IPS-15b (cell line): ENCODE measurements around the gene SLC15A3.
A peak's percentile ranks its signal among the peaks of the same experiment; 100 is the strongest.

Experiments used
- H3K27me3 ChIP-seq: one replicate; pipeline ENCODE4 v1.6.1; 2013; ENCODE audit warnings: low read length; ENCODE audit not compliant: control insufficient read depth, insufficient read depth
- H3K36me3 ChIP-seq: one replicate; pipeline ENCODE4 v1.6.1; 2013; ENCODE audit warnings: low read length; ENCODE audit not compliant: control insufficient read depth, insufficient read depth
- H3K4me1 ChIP-seq: one replicate; pipeline ENCODE4 v1.6.1; 2013; ENCODE audit warnings: mild to moderate bottlenecking, low read length; ENCODE audit not compliant: control insufficient read depth, insufficient read depth
- H3K4me3 ChIP-seq: one replicate; pipeline ENCODE4 v1.5.1; 2013; ENCODE audit warnings: low read depth, low read length
- H3K9ac ChIP-seq: one replicate; pipeline ENCODE4 v1.6.1; 2013; ENCODE audit warnings: low read depth, mild to moderate bottlenecking, low read length
- H3K9me3 ChIP-seq: one replicate; pipeline ENCODE4 v1.6.1; 2013; ENCODE audit warnings: mild to moderate bottlenecking, low read length; ENCODE audit not compliant: control insufficient read depth, insufficient read depth

SLC15A3 gene

DNA sequence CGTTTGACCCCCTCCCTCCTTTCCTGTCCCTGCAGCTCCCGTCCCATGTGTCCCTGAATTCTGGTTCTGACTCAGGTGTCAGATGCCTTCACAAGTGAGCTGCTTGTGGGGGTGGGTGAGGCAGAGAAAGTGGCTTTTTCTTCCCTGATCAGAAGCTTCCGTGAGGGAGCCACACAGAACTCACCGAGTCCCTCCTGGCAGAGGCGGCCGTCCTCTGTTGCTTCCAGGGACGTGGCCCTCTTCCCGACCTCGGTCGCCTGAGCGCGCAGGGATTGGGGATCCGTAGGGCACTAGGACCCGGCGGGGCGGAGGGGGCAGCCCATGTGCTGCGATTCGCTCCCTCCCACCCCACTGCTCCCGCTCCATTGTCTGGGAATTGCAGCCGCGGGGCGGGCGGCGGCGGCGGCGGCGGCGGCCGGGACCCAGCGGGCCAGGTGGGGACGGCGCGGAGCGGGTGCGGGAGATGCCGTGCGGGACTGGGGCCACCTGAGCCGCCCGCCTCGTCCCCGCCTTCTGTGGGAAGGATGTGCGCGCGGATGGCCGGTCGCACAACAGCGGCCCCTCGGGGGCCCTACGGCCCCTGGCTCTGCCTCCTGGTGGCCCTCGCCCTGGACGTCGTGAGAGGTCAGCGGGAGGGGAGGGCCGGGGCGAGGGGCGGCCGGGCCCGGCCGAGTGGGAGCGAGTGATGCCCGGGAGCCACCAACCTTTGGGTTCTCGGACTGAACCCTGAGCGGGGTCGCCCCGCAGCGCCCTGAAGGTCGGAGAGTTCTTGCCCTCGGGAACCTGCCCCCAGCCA lies 27.7 kb downstream of the SLC15A3 start, which contains the start of gene TMEM132A:
Gene TMEM132A, plus strand, starts transcription at position 351 of the 796 bp plus-strand sequence. Its CDS starts 174 bp downstream, at position 525.
- H3K9ac ChIP-seq = peak within 1 kb of the TSS; percentile 54
- peaks cover 34% of the 10 kb centered on the region for H3K36me3 ChIP-seq
- no peaks in the 10 kb centered on the region for H3K9me3 ChIP-seq

DNA sequence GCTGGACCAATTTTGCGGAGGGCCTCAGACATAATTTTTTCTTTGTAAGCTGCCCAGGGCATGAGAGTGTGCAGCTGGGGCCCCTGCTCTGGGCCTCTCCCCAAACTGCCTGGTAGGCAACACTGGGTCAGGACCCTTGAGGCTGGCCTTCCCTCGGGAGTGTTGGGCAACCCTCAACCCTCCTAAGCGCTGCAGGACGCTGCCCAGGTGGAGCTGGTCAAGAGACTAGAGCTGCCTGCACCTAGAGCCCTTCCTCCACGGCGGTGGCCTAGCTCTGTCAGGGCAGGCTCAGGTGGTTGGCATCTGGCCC lies 28.2 kb downstream of the SLC15A3 start:
- Histone ChIP-seq H3K9me3 (no peaks in the 10 kb centered on the region), H3K27me3 (peaks cover 9% of the 10 kb centered on the region), H3K36me3 (peaks cover 33% of the 10 kb centered on the region), H3K9ac (no peak overlapping the region), H3K4me3 (peak overlapping the region; percentile 77), H3K4me1 (peaks cover 6% of the 10 kb centered on the region)

More for the DNA sequence above, 27.7 kb downstream of the SLC15A3 start, which contains the start of gene TMEM132A:
- Histone ChIP-seq H3K4me3 (peak within 1 kb of the TSS; percentile 77), H3K4me1 (peaks cover 6% of the 10 kb centered on the region), H3K27me3 (peaks cover 9% of the 10 kb centered on the region)

DNA sequence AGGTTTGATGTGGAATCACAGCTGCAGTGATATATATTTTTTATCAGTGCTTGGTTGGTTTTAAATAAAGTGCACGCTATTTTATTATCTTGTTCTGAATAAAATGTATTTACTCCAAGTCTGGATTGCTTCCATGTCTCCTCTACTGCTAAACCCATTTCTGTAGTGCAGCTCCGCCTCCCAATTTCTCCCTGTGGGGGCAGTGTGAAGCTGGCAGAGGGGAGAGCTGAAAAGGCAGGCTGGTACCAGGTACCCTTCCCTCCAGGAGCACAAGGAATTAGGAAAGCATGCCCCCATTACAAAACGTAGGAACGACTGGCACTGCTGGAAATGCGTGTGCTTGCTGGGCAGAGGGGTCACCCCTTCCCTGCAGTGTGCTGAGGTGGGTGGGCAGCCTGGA lies 28.6 kb downstream of the SLC15A3 start:
- no peaks in the 10 kb centered on the region for H3K9me3 ChIP-seq
- H3K4me3 ChIP-seq = no peak overlapping the region
- H3K36me3 ChIP-seq = peaks cover 31% of the 10 kb centered on the region
- peaks cover 6% of the 10 kb centered on the region for H3K4me1 ChIP-seq
- peaks cover 9% of the 10 kb centered on the region for H3K27me3 ChIP-seq
- no peak overlapping the region for H3K9ac ChIP-seq

DNA sequence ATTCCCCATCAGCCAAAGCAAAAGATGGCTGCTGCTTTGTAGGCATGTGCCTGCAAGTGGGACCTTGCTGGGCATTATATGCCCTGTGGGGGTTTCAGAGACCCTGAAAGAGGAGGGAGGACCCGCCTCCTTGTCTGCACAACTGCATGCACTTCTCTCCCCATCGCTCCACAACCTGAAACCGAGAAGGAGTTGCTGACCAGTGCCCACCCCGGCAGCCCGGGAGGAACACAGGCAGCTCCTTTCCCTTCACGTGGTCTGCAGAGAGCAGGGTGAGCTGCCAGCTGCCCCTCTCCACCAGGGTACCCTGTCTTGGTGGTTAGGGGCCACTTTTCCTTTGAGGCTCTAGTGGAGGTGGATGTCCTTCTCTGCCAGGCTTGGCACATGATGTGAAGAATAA lies 29.1 kb downstream of the SLC15A3 start:
- no peaks in the 10 kb centered on the region for H3K9me3 ChIP-seq
- H3K9ac ChIP-seq = no peak overlapping the region
- H3K36me3 ChIP-seq = peaks cover 30% of the 10 kb centered on the region
- no peak overlapping the region for H3K4me3 ChIP-seq
- H3K27me3 ChIP-seq = peaks cover 9% of the 10 kb centered on the region
- peaks cover 6% of the 10 kb centered on the region for H3K4me1 ChIP-seq

DNA sequence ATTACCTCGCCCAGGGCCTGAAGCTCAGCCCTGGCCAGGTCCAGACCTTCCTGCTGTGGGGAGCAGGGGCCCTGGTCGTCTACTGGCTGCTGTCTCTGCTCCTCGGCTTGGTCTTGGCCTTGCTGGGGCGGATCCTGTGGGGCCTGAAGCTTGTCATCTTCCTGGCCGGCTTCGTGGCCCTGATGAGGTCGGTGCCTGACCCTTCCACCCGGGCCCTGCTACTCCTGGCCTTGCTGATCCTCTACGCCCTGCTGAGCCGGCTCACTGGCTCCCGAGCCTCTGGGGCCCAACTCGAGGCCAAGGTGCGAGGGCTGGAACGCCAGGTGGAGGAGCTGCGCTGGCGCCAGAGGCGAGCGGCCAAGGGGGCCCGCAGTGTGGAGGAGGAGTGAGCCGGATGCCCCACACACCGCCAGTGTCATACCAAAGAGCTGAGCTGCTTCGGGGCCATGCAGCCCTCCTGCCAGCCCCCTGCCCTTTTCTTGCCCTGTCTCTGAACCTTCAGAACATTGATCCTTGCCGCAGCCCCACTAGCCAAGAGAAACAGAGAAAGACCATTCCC lies 30.1 kb downstream of the SLC15A3 start:
- Histone ChIP-seq H3K27me3 (peaks cover 9% of the 10 kb centered on the region), H3K9me3 (no peaks in the 10 kb centered on the region), H3K36me3 (peaks cover 21% of the 10 kb centered on the region), H3K4me3 (no peak overlapping the region), H3K4me1 (peaks cover 6% of the 10 kb centered on the region), H3K9ac (no peak overlapping the region)

DNA sequence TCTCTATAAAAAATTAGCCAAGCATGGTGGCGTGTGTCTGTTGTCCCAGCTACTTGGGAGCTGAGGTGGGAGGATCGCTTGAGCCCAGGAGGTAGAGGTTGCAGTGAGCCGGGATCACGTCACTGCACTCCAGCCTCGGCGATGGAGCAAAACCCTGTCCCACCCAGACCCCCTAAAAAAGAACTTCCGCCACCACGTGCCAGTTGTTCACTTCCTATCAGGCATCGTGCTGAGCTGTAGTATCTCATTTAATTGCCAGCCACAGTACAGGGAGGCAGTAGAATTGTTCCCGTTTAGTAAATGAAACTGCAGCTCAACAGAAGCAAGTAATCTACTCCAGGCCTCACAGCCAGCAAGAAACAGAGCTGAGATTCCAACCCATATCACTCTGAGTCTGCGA lies 30.7 kb downstream of the SLC15A3 start:
- Histone ChIP-seq H3K9ac (no peak overlapping the region), H3K4me1 (peaks cover 6% of the 10 kb centered on the region)

GRCh38 chr11:60919956-60920355 lies 32.0 kb downstream of the SLC15A3 start:
- H3K9me3 ChIP-seq = no peaks in the 10 kb centered on the region
- H3K9ac ChIP-seq = no peak overlapping the region
- H3K4me3 ChIP-seq = no peak overlapping the region
- peaks cover 5% of the 10 kb centered on the region for H3K27me3 ChIP-seq
- peaks cover 21% of the 10 kb centered on the region for H3K36me3 ChIP-seq
- H3K4me1 ChIP-seq = peaks cover 9% of the 10 kb centered on the region

More for the DNA sequence above, 30.7 kb downstream of the SLC15A3 start:
- peaks cover 21% of the 10 kb centered on the region for H3K36me3 ChIP-seq
- no peak overlapping the region for H3K4me3 ChIP-seq
- peaks cover 9% of the 10 kb centered on the region for H3K27me3 ChIP-seq
- no peaks in the 10 kb centered on the region for H3K9me3 ChIP-seq

DNA sequence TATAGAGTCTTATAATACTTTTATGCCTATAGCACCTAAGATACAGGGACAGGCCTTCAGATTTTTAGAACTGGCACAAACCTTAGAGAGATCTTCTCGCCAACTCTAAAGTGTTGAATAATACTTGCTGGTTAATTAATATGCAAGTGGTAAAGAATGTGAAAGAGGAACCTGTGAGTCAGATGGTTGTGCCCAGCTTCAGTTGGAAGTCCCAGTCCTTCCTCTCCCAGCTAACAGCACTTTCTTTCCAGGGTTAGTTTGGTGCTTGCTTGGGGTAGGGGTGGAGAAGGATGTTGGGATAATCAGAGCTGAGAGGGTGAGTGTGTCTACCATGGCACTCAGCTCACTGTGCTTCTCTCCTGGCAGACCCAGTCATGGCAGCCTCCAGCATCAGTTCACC lies 32.7 kb downstream of the SLC15A3 start:
- Histone ChIP-seq H3K9ac (no peak overlapping the region), H3K36me3 (peaks cover 21% of the 10 kb centered on the region), H3K27me3 (peaks cover 8% of the 10 kb centered on the region), H3K4me3 (no peak overlapping the region), H3K4me1 (peaks cover 9% of the 10 kb centered on the region), H3K9me3 (no peaks in the 10 kb centered on the region)

DNA sequence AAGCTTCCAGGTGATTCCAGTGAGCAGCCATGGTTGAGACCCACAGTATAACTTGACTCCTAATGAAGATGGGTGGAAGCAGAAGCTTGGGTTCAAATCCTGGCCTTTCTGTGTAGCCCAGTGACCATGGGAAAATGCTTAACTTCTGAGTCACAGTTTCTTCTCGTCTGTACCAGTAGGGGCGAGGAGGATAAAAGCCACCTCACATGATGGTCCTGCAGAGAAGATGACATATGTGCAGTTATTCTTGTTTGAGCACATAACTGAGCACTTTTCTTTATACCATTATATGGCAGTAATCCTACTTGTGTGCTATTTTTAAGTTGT lies 33.1 kb downstream of the SLC15A3 start:
- Histone ChIP-seq H3K9ac (no peak overlapping the region), H3K9me3 (no peaks in the 10 kb centered on the region), H3K27me3 (peaks cover 8% of the 10 kb centered on the region), H3K36me3 (peaks cover 21% of the 10 kb centered on the region), H3K4me1 (peaks cover 9% of the 10 kb centered on the region), H3K4me3 (no peak overlapping the region)

- Histone ChIP-seq H3K9ac (no peak overlapping the region), H3K4me1 (peaks cover 7% of the 10 kb centered on the region), H3K27me3 (peaks cover 7% of the 10 kb centered on the region), H3K36me3 (peaks cover 19% of the 10 kb centered on the region), H3K4me3 (no peak overlapping the region), H3K9me3 (no peaks in the 10 kb centered on the region)
Measured at GRCh38 chr11:60918251-60918938, 33.6 kb downstream of the SLC15A3 start.

- H3K4me3 ChIP-seq = no peak overlapping the region
- H3K4me1 ChIP-seq = peaks cover 9% of the 10 kb centered on the region
- peaks cover 16% of the 10 kb centered on the region for H3K27me3 ChIP-seq
- H3K9ac ChIP-seq = no peak overlapping the region
- H3K9me3 ChIP-seq = no peaks in the 10 kb centered on the region
- peaks cover 16% of the 10 kb centered on the region for H3K36me3 ChIP-seq
Measured at GRCh38 chr11:60917267-60917666, 34.7 kb downstream of the SLC15A3 start.
